ENCODE data around the gene APBA2. TPM values are rescaled to one million over a fixed set of nuclear protein-coding genes. Genes with fewer than 3 reads are reported as not detected.

Gene APBA2
- total and polyA plus RNA-seq, 10 of the 15 experiments (the other 5 are each of a cell fraction or from before 2014, with no cell fraction given), result 0.06 to 0.26 (median 0.07) TPM; not detected in 7

DNA sequence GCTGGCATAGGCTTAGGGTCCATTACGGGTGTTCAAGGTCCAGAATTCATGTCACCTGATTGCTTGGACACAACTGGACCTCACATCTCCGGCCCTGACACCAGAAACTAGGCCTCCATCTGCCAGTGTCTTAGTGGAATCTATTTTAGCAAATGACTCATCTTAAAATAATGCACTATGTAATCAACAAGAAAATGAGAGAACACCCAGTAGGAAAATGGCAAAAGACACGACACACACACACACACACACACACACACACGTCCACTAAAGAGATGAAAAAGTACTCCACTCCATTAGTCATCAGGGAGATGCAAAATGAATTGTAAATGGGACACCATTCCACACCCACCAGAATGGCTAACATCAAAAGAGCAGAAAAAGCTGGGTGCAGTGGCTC lies 11.2 kb downstream of the APBA2 start:
- H3K27me3 ChIP-seq (replicated peaks in 1 of 2; ENCODE audit: control insufficient read depth in 2 of 2, insufficient read depth in 2 of 2, low read length in 1 of 2), result no peaks in the 10 kb centered on the region
- ChIA-PET CTCF (no interaction called here), POLR2A (no interaction called here), RAD21 (ENCODE audit: unreplicated experiment) (no interaction called here), SMC1A (ENCODE audit: uncharacterized antibody, unreplicated experiment) (interaction anchor here (0.5 kb wide), 1 partner anchor 845 kb away, joined by 3 read pairs; no protein-coding TSS in a partner anchor)
- H4K20me1 ChIP-seq (ENCODE audit: control insufficient read depth, insufficient read depth), result no peaks in the 10 kb centered on the region
- in situ Hi-C loops (cut with MboI) (no loop called here), intact Hi-C loops (cut with micrococcal nuclease; ENCODE audit: unreplicated experiment) (no loop called here)
- H3K79me2 ChIP-seq (ENCODE audit: control insufficient read depth, insufficient read depth, low read length), result no peaks in the 10 kb centered on the region
- no peak for DNase-seq (ENCODE audit: low read depth, low spot score)
- BruUV-seq (replicated peaks), result no TSS peak
- no peak overlapping the region for H3K4me2 ChIP-seq (ENCODE audit: control insufficient read depth, insufficient read depth)
- no peak overlapping the region for H3K4me3 ChIP-seq
- no peaks in the 10 kb centered on the region for H3K9me3 ChIP-seq (replicated peaks; ENCODE audit: control insufficient read depth, insufficient read depth, low read length)
- H2AFZ ChIP-seq (ENCODE audit: control insufficient read depth, low read depth, low read length), result no peak overlapping the region
- no peak overlapping the region for H3K27ac ChIP-seq (ENCODE audit: control insufficient read depth, insufficient read depth)
- TF ChIP-seq BCL11A (IDR thresholded peaks at IDR 0.05; ENCODE audit: low read depth, low read length) (no peak), HDGF (IDR thresholded peaks at IDR 0.05) (no peak), NFYA (IDR thresholded peaks at IDR 0.05; ENCODE audit: borderline replicate concordance, low read depth, low read length) (no peak), CBX3 (IDR thresholded peaks at IDR 0.05; ENCODE audit: borderline replicate concordance, low read depth) (no peak), GABPA (IDR thresholded peaks at IDR 0.05; ENCODE audit: low read depth) (no peak), ATF7 (IDR thresholded peaks at IDR 0.05; ENCODE audit: low read depth) (no peak), PAX5 (IDR thresholded peaks at IDR 0.05; ENCODE audit: borderline replicate concordance, low read depth, low read length) (no peak), NR2C1 (IDR thresholded peaks at IDR 0.05) (no peak), EED (IDR thresholded peaks at IDR 0.05; ENCODE audit: low read depth) (no peak), SRF (IDR thresholded peaks at IDR 0.05; ENCODE audit: low read depth in 2 of 2, low read length in 2 of 2) (no peak), IKZF1 (conservative IDR thresholded peaks at IDR 0.05) (no peak), ZNF217 (IDR thresholded peaks at IDR 0.05) (no peak), ELK1 (IDR thresholded peaks at IDR 0.05; ENCODE audit: low read depth, low read length) (no peak), PML (IDR thresholded peaks at IDR 0.05; ENCODE audit: low read length) (no peak), CREM (IDR thresholded peaks at IDR 0.05; ENCODE audit: low read depth) (no peak), EGR1 (IDR thresholded peaks at IDR 0.05; ENCODE audit: borderline replicate concordance in 1 of 2, low read depth in 2 of 2, low read length in 2 of 2) (no peak), RBBP5 (conservative IDR thresholded peaks at IDR 0.05) (no peak), NFYB (IDR thresholded peaks at IDR 0.05; ENCODE audit: insufficient read depth, low read depth, low read length) (no peak), SMAD5 (IDR thresholded peaks at IDR 0.05; ENCODE audit: low read depth) (no peak), ZBTB33 (IDR thresholded peaks at IDR 0.05) (no peak)
- WGBS (ENCODE audit: insufficient coverage, insufficient replicate concordance, low lambda C conversion rate, missing lambda C conversion rate), result 1% methylated on average over 4 of the region's 4 CpGs
- H3K36me3 ChIP-seq (ENCODE audit: control insufficient read depth in 2 of 2, insufficient read depth in 2 of 2, low read length in 1 of 2), result no peaks in the 10 kb centered on the region
- FAIRE-seq, result no peak
- ATAC-seq, result no peak
- H3K9ac ChIP-seq (ENCODE audit: control insufficient read depth, insufficient read depth, low read length), result no peak overlapping the region
- H3K4me1 ChIP-seq (ENCODE audit: control insufficient read depth, insufficient read depth, low read length), result no peaks in the 10 kb centered on the region
